ENCODE measurements around the gene FFAR4. TPM values are rescaled to one million over a fixed set of nuclear protein-coding genes. Genes with fewer than 3 reads are reported as not detected.
A peak's percentile ranks its signal among the peaks of the same experiment; 100 is the strongest.

The FFAR4 gene
- total RNA-seq, 1 donor from 2014 or later = not detected

DNA sequence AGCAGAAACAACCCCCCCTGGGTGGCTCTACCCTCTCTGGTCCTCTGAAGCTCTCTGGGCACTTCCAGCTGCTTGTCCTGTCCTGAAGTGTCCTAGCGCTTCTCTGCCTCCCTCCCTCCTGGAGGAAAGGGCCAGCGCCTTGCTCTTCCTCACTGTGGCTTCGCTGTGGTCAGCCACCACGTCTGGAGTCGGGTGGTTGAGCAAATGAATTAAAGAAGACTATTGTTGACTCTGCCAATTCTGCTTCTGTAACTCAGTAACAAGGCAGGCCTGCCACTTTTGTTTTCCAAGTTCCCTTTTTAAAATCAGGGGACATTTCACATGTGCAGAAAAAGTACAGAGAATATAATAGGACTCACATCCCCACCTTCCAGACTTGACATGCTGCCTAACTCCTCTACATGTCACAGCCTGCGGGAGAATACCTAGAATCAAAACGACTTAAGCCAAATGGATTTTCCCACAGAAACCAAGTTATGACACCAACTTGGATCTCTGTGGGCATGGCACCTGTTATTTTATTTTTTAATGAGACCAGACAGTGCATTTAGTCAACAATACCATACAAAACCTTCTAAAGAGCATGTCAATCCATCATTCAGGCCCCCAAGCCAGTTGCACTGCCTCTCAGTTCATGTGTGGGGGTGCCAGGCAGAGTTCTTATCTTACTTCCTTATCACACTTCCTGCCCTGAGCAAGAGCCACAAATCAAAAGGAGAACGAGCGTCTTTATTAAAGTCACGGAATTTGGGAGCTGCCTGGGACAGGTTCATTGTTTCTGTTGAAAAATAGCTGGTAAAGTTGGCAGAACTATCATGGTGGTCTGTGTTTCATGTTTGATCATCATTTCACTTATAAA lies 6.8 kb downstream of the FFAR4 start:
- H3K36me3 ChIP-seq = no peaks in the 10 kb centered on the region
- DNase-seq (ENCODE audit: low spot score in 2 of 2) = peak in 1 of 2 donors; percentile 27
- no peak overlapping the region for H3K27ac ChIP-seq

DNA sequence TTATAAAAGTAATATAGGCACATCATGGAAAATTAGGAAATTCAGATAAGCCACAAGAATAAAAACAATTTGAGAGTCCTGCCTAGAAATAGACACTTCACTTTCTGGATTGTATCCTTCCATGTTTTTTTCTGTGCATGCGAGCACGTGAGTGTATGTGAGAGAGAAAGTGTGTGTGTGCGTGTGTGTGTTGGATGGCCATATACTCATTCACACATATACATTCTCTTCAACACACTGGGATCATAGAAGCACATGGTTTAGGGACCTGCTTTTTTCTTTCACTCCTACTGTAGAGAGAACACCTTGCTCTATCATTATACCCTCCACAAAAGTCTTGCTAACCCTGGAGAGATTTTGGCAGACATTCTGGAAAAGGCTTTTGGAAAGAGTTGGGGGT lies 7.5 kb downstream of the FFAR4 start:
- H3K36me3 ChIP-seq = no peaks in the 10 kb centered on the region
- H3K27ac ChIP-seq = no peak overlapping the region
- DNase-seq (ENCODE audit: low spot score in 2 of 2) = no peak
- H3K4me3 ChIP-seq = no peak overlapping the region
- H3K27me3 ChIP-seq = no peaks in the 10 kb centered on the region
- intact Hi-C loops (cut with DNase I) = no loop called here
- TF ChIP-seq, protein P1, sequence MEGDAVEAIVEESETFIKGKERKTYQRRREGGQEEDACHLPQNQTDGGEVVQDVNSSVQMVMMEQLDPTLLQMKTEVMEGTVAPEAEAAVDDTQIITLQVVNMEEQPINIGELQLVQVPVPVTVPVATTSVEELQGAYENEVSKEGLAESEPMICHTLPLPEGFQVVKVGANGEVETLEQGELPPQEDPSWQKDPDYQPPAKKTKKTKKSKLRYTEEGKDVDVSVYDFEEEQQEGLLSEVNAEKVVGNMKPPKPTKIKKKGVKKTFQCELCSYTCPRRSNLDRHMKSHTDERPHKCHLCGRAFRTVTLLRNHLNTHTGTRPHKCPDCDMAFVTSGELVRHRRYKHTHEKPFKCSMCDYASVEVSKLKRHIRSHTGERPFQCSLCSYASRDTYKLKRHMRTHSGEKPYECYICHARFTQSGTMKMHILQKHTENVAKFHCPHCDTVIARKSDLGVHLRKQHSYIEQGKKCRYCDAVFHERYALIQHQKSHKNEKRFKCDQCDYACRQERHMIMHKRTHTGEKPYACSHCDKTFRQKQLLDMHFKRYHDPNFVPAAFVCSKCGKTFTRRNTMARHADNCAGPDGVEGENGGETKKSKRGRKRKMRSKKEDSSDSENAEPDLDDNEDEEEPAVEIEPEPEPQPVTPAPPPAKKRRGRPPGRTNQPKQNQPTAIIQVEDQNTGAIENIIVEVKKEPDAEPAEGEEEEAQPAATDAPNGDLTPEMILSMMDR (IDR thresholded peaks at IDR 0.05) = no peak
- H3K9me3 ChIP-seq = no peaks in the 10 kb centered on the region
- H3K4me1 ChIP-seq = no peaks in the 10 kb centered on the region

More for the DNA sequence above, 6.8 kb downstream of the FFAR4 start:
- no peaks in the 10 kb centered on the region for H3K4me1 ChIP-seq
- no peaks in the 10 kb centered on the region for H3K9me3 ChIP-seq
- H3K4me3 ChIP-seq = no peak overlapping the region
- TF ChIP-seq, protein P1 (IDR thresholded peaks at IDR 0.05) = no peak
- intact Hi-C loops (cut with DNase I) = no loop called here
- no peaks in the 10 kb centered on the region for H3K27me3 ChIP-seq

DNA sequence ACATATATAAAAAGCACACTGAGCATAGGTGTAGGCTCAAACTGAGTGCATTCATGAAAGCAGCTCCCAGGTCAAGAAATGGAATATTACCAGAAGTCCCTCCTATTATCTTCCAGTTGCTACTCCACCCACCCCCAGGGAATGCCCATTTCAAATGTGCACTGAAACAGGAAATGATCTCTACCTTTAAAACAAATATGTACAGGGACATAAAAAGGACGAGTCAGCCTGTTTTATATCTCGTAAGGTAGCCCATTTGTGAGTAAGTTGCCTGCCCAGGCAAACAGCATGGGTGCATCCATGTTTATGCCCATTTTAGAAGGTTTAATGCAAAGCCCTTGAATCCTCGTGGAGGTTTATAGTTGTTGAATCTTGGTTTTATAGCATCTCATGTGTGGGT lies 10.4 kb downstream of the FFAR4 start:
- Histone ChIP-seq H3K27me3 (no peaks in the 10 kb centered on the region), H3K27ac (no peak overlapping the region), H3K4me1 (no peaks in the 10 kb centered on the region), H3K9me3 (no peaks in the 10 kb centered on the region), H3K4me3 (no peak overlapping the region), H3K36me3 (no peaks in the 10 kb centered on the region)
- no peak for DNase-seq (ENCODE audit: low spot score in 2 of 2)
- intact Hi-C loops (cut with DNase I) = no loop called here
- TF ChIP-seq, protein P1 (IDR thresholded peaks at IDR 0.05) = no peak

DNA sequence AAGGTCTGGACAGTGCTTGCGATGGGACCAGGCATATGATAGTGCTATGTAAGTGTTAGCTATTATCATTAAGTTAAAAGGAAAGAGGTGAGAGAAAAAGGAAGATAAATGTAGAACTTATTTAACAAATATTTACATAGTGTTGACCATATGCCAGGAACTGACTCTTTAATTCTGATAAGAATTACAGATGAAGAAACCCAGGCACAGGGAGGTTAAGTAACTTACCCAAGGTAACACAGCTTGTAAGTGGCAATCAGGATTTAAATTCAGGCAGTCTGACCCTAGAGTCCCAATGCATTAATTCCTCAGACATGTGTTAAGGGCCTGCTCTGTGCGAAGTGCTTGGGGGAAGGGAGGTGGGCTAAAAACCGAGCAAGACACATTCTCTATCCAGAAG lies 11.1 kb downstream of the FFAR4 start:
- DNase-seq (ENCODE audit: low spot score in 2 of 2) = no peak
- no peak overlapping the region for H3K4me3 ChIP-seq
- H3K9me3 ChIP-seq = no peaks in the 10 kb centered on the region
- no peaks in the 10 kb centered on the region for H3K4me1 ChIP-seq
- no peak overlapping the region for H3K27ac ChIP-seq
- H3K27me3 ChIP-seq = no peaks in the 10 kb centered on the region
- H3K36me3 ChIP-seq = no peaks in the 10 kb centered on the region
- TF ChIP-seq, protein P1 (IDR thresholded peaks at IDR 0.05) = no peak
- intact Hi-C loops (cut with DNase I) = no loop called here

DNA sequence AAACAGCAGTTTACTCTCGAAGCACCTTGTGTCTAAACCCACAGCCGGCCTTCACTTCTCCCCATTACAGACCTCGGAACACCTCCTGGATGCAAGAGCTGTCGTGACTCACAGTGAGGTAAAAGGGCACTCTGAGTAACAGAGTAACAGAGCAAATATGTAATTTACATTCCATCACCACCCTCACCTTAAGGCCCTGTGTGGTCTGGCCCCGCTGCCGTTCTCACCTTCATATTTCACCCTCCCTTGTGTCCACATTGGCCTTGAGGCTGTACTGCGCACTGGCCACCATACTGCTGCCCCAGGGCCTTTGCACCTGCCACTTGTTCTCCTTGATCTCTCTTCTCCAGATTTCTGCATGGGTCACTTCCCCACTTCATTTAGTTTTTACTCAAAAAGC lies 12.6 kb downstream of the FFAR4 start:
- TF ChIP-seq, protein P1 (IDR thresholded peaks at IDR 0.05) = no peak
- H3K36me3 ChIP-seq = no peaks in the 10 kb centered on the region
- H3K4me3 ChIP-seq = no peak overlapping the region
- intact Hi-C loops (cut with DNase I) = no loop called here
- no peak overlapping the region for H3K27ac ChIP-seq
- no peaks in the 10 kb centered on the region for H3K9me3 ChIP-seq
- H3K4me1 ChIP-seq = no peaks in the 10 kb centered on the region
- no peak for DNase-seq (ENCODE audit: low spot score in 2 of 2)
- no peaks in the 10 kb centered on the region for H3K27me3 ChIP-seq
